Measurements from ENCODE around the gene HS3ST5.

DNA sequence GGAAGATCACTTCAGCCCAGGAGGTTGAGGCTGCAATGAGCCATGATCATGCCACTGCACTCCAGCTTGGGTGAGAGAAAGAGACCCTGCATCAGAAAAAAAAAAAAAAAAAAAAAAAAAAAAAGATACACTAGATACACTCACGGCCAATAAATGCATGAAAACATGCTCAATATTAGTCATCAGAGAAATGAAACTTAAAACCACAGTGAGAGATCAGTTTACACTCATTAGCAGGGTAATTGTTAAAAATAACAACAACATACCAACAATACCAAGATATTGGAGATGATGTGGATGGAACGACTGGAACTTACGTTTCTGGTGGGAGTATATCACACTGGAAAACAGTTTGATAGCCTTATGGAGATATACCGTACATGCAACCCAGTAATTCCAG is 29.9 kb downstream of the HS3ST5 start:
- TF ChIP-seq, protein P1, sequence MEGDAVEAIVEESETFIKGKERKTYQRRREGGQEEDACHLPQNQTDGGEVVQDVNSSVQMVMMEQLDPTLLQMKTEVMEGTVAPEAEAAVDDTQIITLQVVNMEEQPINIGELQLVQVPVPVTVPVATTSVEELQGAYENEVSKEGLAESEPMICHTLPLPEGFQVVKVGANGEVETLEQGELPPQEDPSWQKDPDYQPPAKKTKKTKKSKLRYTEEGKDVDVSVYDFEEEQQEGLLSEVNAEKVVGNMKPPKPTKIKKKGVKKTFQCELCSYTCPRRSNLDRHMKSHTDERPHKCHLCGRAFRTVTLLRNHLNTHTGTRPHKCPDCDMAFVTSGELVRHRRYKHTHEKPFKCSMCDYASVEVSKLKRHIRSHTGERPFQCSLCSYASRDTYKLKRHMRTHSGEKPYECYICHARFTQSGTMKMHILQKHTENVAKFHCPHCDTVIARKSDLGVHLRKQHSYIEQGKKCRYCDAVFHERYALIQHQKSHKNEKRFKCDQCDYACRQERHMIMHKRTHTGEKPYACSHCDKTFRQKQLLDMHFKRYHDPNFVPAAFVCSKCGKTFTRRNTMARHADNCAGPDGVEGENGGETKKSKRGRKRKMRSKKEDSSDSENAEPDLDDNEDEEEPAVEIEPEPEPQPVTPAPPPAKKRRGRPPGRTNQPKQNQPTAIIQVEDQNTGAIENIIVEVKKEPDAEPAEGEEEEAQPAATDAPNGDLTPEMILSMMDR (IDR thresholded peaks at IDR 0.05; ENCODE audit: low read length) = no peak
- TF ChIP-seq EZH2phosphoT487 (IDR thresholded peaks at IDR 0.05; ENCODE audit: low read length) = no peak

Data from MM.1S (cell line).